ENCODE results near the gene SYNE3. TPM values are rescaled to one million over a fixed set of nuclear protein-coding genes. Genes with fewer than 3 reads are reported as not detected.
A peak's percentile ranks its signal among the peaks of the same experiment; 100 is the strongest.

The SYNE3 gene
- total and polyA plus RNA-seq, 9 of the 15 experiments (the other 6 are each of a cell fraction or from before 2014, with no cell fraction given): 0.04 to 3.1 (median 0.55) TPM

DNA sequence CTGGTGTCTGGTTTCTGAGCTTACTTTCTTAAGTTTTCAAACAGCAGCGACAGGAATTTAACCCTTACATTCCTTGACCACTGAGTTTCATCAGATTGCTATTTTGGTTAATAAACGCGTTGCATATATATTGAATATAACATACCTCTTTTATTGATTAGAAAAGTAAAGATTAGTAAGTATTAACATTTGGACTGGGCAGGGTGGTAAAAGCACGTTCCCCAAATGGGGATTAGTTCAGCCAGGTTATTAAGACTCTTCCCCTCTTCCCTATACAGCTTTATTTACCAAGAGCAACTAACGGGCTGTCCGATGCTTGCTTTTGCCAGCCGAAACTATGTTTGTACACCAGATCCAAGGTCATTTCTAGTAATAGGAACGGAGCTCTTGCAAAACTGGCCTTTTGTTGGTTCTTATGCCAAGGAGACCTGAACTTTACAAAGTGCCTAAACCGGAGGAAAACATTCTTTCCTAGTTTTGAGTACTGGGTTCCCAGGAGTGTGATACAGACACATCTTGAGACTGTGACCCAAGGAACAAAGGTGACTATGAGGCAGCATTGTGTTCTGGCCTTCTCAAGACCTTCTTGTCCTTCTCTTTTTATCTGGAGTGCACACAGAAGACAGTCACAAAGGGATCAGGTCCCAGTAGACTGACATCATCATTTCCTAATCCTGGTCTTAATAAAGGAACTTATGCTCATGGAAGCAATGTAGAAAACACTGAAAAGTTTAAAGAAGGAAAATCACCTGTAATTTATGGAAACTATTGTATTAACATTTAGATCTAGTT, 21.0 kb upstream of the SYNE3 start (continued):
- TF ChIP-seq SP2 (IDR thresholded peaks at IDR 0.05; ENCODE audit: extremely low read depth, low read depth, low read length, poor library complexity, severe bottlenecking): no peak
- TF ChIP-seq, protein P1, sequence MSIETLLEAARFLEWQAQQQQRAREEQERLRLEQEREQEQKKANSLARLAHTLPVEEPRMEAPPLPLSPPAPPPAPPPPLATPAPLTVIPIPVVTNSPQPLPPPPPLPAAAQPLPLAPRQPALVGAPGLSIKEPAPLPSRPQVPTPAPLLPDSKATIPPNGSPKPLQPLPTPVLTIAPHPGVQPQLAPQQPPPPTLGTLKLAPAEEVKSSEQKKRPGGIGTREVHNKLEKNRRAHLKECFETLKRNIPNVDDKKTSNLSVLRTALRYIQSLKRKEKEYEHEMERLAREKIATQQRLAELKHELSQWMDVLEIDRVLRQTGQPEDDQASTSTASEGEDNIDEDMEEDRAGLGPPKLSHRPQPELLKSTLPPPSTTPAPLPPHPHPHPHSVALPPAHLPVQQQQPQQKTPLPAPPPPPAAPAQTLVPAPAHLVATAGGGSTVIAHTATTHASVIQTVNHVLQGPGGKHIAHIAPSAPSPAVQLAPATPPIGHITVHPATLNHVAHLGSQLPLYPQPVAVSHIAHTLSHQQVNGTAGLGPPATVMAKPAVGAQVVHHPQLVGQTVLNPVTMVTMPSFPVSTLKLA (conservative IDR thresholded peaks at IDR 0.05): 0 out of 4 replicates have a peak, but pooled peaks of 1 of the 2 experiments have one; percentile 14
- TF ChIP-seq ARID1B (IDR thresholded peaks at IDR 0.05): peak; percentile 47; the same call in 1 of the 2 replicates
- TF ChIP-seq, protein P2, sequence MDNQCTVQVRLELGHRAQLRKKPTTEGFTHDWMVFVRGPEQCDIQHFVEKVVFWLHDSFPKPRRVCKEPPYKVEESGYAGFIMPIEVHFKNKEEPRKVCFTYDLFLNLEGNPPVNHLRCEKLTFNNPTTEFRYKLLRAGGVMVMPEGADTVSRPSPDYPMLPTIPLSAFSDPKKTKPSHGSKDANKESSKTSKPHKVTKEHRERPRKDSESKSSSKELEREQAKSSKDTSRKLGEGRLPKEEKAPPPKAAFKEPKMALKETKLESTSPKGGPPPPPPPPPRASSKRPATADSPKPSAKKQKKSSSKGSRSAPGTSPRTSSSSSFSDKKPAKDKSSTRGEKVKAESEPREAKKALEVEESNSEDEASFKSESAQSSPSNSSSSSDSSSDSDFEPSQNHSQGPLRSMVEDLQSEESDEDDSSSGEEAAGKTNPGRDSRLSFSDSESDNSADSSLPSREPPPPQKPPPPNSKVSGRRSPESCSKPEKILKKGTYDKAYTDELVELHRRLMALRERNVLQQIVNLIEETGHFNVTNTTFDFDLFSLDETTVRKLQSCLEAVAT (IDR thresholded peaks at IDR 0.05): 0 out of 4 replicates have a peak, but pooled peaks of 1 of the 2 experiments have one; percentile 21
- peak; percentile 34; the same call in 1 of the 2 replicates for TF ChIP-seq ATF7 (IDR thresholded peaks at IDR 0.05)
- TF ChIP-seq CHD4 (IDR thresholded peaks at IDR 0.05; ENCODE audit: insufficient read depth, insufficient replicate concordance, low read depth, low read length, poor library complexity, severe bottlenecking): peak; percentile 6
- no peak for TF ChIP-seq MIER1 (IDR thresholded peaks at IDR 0.05; ENCODE audit: low read depth)
- 0 out of 2 replicates have a peak, but pooled peaks have one; percentile 30 for TF ChIP-seq SMARCA4 (IDR thresholded peaks at IDR 0.05)
- peak; percentile 49 for TF ChIP-seq TCF3 (CRISPR knock-in tag; IDR thresholded peaks at IDR 0.05)
- TF ChIP-seq SOX6 (IDR thresholded peaks at IDR 0.05): peak; percentile 35; the same call in 1 of the 2 replicates
- TF ChIP-seq TBP (optimal IDR thresholded peaks at IDR 0.05; ENCODE audit: low read depth, low read length): peak; percentile 28
- TF ChIP-seq CEBPB (tag; IDR thresholded peaks at IDR 0.05): 0 out of 2 replicates have a peak, but pooled peaks have one; percentile 9
- TF ChIP-seq KDM1A (IDR thresholded peaks at IDR 0.05): no peak
- TF ChIP-seq ATF3 (IDR thresholded peaks at IDR 0.05): peak; percentile 60
- no peak for TF ChIP-seq ATF3 (CRISPR knock-in tag; conservative IDR thresholded peaks at IDR 0.05)
- no peak for TF ChIP-seq JUND (IDR thresholded peaks at IDR 0.05; ENCODE audit: borderline replicate concordance, low read depth, low read length)
- TF ChIP-seq JUND (tag; IDR thresholded peaks at IDR 0.05; ENCODE audit: borderline replicate concordance, low read depth, low read length): peak; percentile 74; the same call in 2 of the 3 replicates
- no peak for TF ChIP-seq ESRRB (CRISPR knock-in tag; IDR thresholded peaks at IDR 0.05; ENCODE audit: borderline replicate concordance)
- 0 out of 4 replicates have a peak, but pooled peaks of 1 of the 2 experiments have one; percentile 19 for TF ChIP-seq HDAC1 (IDR thresholded peaks at IDR 0.05)
